GM18498 (cell line): ENCODE results near the gene ANO7.

Experiments
- ATAC-seq: cut with Tn5 transposase; IDR thresholded peaks from one replicate; pipeline ENCODE4 v1.9.1; 2021; ENCODE audit warnings: mild to moderate bottlenecking, moderate library complexity; ENCODE audit not compliant: unreplicated experiment

Gene ANO7

DNA sequence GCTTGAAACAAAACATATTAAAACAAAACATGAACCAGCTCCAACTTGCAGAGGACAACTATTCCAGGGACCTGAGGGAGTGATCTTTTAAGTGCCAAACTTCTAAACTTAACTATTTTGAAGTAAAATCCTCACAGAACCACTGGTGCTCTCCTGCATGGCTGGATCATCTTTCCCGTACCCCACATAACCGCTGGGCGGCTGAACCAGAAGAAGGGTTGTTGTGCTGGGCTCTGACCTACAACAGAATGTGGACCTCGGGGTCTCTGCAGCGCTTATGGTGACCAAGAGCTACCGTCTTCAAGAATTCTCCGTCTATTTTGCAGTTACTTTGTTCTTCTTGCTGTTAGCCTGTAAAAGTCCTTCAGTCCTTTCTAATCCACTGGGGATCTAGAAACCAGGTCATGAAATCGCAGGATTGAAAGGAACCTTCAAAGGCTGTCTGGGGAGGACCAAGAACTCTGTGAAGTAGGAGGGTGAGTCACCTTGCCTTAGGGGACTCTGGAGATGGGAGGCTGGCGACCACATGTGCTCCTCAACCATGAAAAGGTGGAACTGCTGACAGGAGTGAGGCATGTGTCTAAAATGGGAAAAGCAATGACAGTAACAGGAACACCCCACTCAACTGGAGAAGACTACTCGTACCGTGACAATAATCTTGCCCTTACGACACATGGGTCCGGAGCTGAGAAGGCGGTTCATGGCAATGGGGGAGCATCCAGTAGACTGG lies 80.4 kb downstream of the ANO7 start:
- no peak for ATAC-seq

DNA sequence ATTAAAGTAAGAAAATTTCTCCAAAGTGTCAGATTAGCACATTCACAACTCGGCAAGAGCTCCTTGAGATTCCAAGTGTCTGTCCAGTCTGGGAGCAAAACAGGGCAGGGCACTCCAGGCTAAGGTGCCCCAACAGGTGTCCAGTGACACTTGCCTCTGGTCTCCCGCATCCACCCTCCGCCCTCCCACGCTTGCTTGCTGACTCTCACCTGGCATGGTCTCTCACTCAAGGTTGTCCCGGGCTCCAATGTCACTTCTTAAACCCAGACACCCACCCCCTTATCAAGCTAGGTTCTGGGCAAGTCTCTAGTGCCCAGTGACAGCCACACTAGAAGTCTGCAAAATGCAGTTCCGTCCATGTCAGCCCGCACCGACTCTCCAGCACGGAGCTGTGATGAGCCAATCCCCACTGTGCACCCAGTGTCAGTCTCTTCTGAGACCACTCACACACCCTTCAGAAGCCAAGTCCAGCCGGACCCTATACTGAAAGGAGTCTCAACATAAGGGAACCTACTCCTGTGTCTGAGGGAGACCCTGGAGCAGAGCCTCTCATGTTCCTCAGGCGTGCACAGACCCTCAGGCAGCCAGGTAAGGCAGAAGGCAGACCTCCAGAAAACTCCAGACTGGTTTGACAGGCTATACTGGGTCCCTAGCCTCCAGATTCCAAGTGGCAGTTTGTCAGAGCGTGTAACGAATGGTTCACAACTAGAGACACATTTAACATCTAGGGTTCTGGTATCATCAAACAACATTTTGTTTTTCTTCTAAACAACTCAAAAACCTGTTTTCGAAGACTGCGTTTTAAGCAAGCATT lies 81.4 kb downstream of the ANO7 start:
- ATAC-seq = no peak

DNA sequence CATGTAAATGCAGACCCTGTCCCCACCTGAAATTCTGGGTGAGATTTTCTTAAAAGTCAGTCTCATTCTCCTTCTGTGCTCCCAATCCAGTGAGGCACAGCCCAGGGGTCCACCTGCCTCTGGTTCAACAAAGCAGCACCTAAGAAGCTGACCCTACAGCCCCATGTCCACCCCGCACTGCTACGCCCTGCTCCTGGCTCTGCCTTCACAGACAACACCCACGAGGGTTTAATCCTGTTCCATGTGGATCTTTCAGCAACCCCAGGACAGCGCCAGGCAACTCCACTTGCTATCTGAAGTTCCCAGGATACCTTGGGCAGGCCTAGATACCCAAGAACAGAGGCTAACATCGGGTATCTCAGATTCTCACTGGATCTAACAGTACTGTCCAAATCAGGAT lies 82.1 kb downstream of the ANO7 start:
- ATAC-seq = no peak

DNA sequence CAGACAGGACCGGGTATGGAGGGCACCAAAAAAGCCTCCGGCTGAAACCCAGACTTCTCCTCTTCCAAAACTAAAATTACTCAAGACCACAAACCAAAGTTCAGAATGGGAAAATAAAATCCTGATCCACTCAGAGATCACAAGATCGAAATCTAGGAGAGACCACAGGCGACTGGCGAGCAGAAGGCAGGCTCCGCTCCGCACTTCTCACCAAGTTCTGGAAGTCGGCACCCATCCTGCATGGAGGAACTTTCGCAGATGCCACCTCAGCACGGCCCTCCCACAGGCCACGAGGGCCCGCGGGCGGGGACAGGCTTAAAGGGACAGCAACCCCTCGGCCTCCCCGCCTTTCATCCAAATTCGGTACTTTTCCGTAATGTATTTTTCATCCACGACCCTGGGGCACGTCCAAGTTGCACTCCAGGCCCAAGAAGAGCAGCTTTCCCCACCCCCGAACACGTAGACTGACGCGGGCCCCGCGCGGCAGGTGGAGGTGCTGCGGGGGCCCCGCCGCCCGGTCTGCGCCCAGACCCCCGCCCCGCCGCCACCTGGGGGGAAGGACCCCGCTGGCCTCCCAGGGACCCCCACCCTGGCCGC lies 83.3 kb downstream of the ANO7 start:
- ATAC-seq = peak; percentile 59

DNA sequence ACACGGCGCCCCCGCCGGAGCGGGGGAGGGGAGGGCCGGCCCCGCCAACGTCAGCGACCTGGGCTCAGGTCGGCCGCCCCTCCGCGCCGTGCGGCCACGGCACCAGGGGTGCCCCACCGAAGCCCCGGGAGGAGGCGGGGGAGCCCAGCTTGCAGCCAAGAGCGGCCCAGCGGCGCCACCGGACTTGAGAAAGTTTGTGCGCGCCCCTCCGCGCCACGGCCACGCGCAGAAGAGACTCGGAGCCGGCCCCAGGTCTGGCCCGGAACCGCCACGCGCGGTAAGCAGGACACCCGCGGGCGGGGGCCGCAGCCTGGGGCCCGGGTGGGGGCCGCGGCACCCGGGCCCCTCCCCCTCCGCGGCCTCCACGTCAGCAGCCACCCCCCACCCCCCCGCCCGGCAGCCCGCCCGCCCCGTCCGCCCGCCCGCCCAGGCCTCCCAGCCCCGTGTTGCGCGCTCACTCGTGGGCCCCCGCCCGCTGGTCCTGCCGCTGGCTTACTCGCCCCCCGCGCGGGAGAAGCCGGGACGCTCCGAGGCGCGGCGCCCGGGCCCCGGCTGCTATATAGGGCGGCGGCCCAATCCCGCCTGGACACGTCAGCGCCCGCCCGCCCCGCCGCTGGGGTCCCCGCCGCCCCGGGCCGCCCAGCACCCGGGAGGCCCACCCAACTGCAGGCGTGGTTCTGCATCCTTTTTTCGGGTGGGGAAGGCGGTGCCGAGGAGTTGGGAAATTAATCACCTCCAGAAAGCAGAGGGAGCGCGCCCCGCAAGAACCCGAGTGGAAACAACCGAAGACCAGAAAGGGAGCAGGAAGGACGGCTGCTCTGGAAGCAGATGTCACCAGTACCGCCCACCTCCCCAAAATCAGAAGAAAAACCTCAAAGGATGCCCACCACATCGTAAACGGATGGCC lies 84.1 kb downstream of the ANO7 start:
- ATAC-seq = peak; percentile 59

DNA sequence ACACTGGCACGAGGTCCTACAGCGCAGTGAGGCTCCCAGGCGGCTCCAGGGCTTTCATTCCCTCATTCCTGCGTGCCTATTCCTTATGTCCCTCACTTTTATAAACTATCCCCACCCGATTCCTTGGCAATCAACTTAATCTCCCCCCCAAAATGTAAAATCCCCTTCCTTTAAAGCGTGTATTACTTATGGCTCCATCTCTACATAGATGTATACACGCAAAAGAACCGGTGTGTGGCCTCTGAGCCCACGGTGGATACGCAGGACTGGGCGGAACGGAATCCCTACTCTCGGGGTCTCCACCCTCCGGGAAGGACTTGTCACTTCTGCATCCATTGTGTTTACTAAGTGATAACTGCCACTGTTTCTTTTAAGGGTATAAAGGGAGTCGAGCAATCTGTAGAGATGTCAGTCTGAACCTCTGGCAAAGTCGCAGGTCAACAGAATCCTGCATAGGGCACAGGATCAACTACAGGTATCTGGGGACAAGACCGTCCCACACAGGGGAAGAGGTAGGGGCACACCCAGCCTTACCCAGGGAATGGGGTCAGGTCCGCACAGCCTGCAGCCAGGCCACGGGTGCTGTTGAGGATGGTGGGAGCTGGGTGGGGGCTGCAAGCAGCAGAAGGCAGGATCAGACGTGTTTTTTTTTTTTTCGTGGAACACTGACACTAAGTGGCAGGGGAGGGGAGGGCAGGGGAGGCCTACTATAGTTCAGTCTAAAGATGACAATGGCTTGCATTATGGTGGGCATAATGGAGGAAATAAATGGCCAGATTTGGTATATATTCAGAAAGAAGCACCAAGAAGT lies 84.9 kb downstream of the ANO7 start:
- ATAC-seq = no peak

DNA sequence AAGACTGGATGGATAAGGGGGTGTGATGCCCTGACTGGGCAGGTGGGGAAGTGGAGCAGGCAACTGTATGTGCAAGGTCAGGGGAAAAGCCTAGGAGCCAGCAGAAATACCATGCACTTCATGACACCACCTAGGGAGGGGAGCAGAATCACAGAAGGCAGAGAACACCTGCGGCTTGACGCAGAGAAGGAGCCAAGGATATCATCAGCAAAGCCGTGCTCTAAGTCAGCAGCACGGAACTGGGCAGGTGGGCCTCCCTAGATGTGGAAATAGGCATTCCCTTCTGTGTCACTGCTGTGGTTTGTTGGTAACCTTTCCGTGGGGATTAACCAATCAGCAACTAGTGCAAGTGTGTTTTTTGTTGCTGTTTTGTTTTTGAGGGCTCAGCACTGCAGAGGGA lies 85.7 kb downstream of the ANO7 start:
- no peak for ATAC-seq
